CD4-positive, alpha-beta T cell treated with Interleukin-4 for 4 hours (primary cell): ENCODE measurements around the gene SNX13.

Experiments
- DNase-seq: peaks from one replicate; pipeline ENCODE4 v3.0.0-alpha.2; 2020

Gene SNX13

GRCh38 chr7:17773289-17773626 lies 167.0 kb downstream of the SNX13 start:
- DNase-seq: no peak

GRCh38 chr7:17772581-17773288 lies 167.6 kb downstream of the SNX13 start:
- DNase-seq: no peak

- DNase-seq: no peak
Observed at GRCh38 chr7:17771901-17772408, 168.3 kb downstream of the SNX13 start.

GRCh38 chr7:17770710-17771375 lies 169.5 kb downstream of the SNX13 start:
- DNase-seq: no peak

GRCh38 chr7:17769918-17770317 lies 170.4 kb downstream of the SNX13 start:
- DNase-seq: peak; percentile 57

- DNase-seq: no peak
Observed at GRCh38 chr7:17758008-17758407, 182.3 kb downstream of the SNX13 start.

GRCh38 chr7:17746020-17746530 lies 194.2 kb downstream of the SNX13 start:
- no peak for DNase-seq

GRCh38 chr7:17745610-17746009 lies 194.7 kb downstream of the SNX13 start:
- DNase-seq: no peak

- no peak for DNase-seq
Observed at GRCh38 chr7:17743316-17743715, 197.0 kb downstream of the SNX13 start.

- DNase-seq: no peak
Observed at GRCh38 chr7:17741426-17741825, 198.9 kb downstream of the SNX13 start.
